GM13976 (cell line): ENCODE data around the gene LRRC40.

Experiments used
- DNase-seq: peaks from one replicate; pipeline ENCODE4 v3.0.0; 2012; ENCODE audit warnings: low spot score
- CTCF ChIP-seq: IDR thresholded peaks from 2 replicates; pipeline ENCODE4 v1.5.1; 2012; ENCODE audit warnings: borderline replicate concordance, mild to moderate bottlenecking; ENCODE audit not compliant: insufficient read depth; ENCODE audit errors: extremely low read depth, missing control alignments, control extremely low read depth
- in situ Hi-C: fragments of 300-500 bp; cut with MboI; formaldehyde crosslinking; loops from one replicate; pipeline ENCODE4 v1.12.0; 2022; ENCODE audit warnings: low sequenced_read_pairs, mixed read lengths, inconsistent platforms; ENCODE audit not compliant: unreplicated experiment

Gene LRRC40

GRCh38 chr1:70140894-70141293 is 64.5 kb downstream of the LRRC40 start:
- in situ Hi-C loops, result loop anchor here (25.0 kb wide), 1 partner anchor 921 kb away; no protein-coding TSS in a partner anchor
- no peak for TF ChIP-seq CTCF
- DNase-seq, result no peak

- no peak for DNase-seq
- TF ChIP-seq CTCF, result no peak
- in situ Hi-C loops, result loop anchor here (25.0 kb wide), 1 partner anchor 922 kb away; no protein-coding TSS in a partner anchor
These were observed 65.0 kb downstream of the LRRC40 start for GRCh38 chr1:70140343-70140742.

- no peak for TF ChIP-seq CTCF
- in situ Hi-C loops, result loop anchor here (10.0 to 25.0 kb wide), 3 partner anchors 351 to 928 kb away; no protein-coding TSS in a partner anchor
- DNase-seq, result no peak
These were observed 71.2 kb downstream of the LRRC40 start for GRCh38 chr1:70134148-70134547.

- no peak for DNase-seq
- in situ Hi-C loops, result no loop called here
- TF ChIP-seq CTCF, result no peak
These were observed 88.3 kb downstream of the LRRC40 start for GRCh38 chr1:70117046-70117445.

GRCh38 chr1:70115315-70115714 is 90.1 kb downstream of the LRRC40 start:
- DNase-seq, result no peak
- in situ Hi-C loops, result no loop called here
- TF ChIP-seq CTCF, result no peak

- in situ Hi-C loops, result no loop called here
- TF ChIP-seq CTCF, result no peak
- DNase-seq, result no peak
These were observed 92.5 kb downstream of the LRRC40 start for GRCh38 chr1:70112838-70113237.

GRCh38 chr1:70109241-70109640 is 96.1 kb downstream of the LRRC40 start:
- no peak for DNase-seq
- TF ChIP-seq CTCF, result no peak
- in situ Hi-C loops, result no loop called here
